Panc1 (cell line): ENCODE measurements around the gene GLI3.

Experiments
- POLR2AphosphoS5 ChIP-seq: IDR thresholded peaks from 2 replicates; pipeline ENCODE4 v1.6.1; 2012; ENCODE audit warnings: mild to moderate bottlenecking, low read depth, low read length, moderate library complexity
- TCF7L2 ChIP-seq: IDR thresholded peaks from 2 replicates; pipeline ENCODE4 v1.6.1; 2011; ENCODE audit warnings: mild to moderate bottlenecking, low read depth, low read length, inconsistent platforms
- TF ChIP-seq, protein P1 (sequence below): fragments of 450-650 bp; IDR thresholded peaks from 2 replicates; pipeline ENCODE4 v1.5.1; 2017; ENCODE audit warnings: mild to moderate bottlenecking
- TF ChIP-seq, protein P2 (sequence below), 2 experiments: IDR thresholded peaks; 2 replicates each; pipeline ENCODE4 v1.6.1; 2011 to 2012; ENCODE audit warnings: low read depth in 2 of 2, control low read depth in 1 of 2, low read length in 1 of 2, mild to moderate bottlenecking in 1 of 2, moderate library complexity in 1 of 2; ENCODE audit not compliant: insufficient read depth in 1 of 2

- TF ChIP-seq, protein P1, sequence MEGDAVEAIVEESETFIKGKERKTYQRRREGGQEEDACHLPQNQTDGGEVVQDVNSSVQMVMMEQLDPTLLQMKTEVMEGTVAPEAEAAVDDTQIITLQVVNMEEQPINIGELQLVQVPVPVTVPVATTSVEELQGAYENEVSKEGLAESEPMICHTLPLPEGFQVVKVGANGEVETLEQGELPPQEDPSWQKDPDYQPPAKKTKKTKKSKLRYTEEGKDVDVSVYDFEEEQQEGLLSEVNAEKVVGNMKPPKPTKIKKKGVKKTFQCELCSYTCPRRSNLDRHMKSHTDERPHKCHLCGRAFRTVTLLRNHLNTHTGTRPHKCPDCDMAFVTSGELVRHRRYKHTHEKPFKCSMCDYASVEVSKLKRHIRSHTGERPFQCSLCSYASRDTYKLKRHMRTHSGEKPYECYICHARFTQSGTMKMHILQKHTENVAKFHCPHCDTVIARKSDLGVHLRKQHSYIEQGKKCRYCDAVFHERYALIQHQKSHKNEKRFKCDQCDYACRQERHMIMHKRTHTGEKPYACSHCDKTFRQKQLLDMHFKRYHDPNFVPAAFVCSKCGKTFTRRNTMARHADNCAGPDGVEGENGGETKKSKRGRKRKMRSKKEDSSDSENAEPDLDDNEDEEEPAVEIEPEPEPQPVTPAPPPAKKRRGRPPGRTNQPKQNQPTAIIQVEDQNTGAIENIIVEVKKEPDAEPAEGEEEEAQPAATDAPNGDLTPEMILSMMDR: no peak
- no peak for TF ChIP-seq POLR2AphosphoS5
- TF ChIP-seq TCF7L2: no peak
- TF ChIP-seq, protein P2, sequence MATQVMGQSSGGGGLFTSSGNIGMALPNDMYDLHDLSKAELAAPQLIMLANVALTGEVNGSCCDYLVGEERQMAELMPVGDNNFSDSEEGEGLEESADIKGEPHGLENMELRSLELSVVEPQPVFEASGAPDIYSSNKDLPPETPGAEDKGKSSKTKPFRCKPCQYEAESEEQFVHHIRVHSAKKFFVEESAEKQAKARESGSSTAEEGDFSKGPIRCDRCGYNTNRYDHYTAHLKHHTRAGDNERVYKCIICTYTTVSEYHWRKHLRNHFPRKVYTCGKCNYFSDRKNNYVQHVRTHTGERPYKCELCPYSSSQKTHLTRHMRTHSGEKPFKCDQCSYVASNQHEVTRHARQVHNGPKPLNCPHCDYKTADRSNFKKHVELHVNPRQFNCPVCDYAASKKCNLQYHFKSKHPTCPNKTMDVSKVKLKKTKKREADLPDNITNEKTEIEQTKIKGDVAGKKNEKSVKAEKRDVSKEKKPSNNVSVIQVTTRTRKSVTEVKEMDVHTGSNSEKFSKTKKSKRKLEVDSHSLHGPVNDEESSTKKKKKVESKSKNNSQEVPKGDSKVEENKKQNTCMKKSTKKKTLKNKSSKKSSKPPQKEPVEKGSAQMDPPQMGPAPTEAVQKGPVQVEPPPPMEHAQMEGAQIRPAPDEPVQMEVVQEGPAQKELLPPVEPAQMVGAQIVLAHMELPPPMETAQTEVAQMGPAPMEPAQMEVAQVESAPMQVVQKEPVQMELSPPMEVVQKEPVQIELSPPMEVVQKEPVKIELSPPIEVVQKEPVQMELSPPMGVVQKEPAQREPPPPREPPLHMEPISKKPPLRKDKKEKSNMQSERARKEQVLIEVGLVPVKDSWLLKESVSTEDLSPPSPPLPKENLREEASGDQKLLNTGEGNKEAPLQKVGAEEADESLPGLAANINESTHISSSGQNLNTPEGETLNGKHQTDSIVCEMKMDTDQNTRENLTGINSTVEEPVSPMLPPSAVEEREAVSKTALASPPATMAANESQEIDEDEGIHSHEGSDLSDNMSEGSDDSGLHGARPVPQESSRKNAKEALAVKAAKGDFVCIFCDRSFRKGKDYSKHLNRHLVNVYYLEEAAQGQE (IDR thresholded peaks at IDR 0.05; ENCODE audit: insufficient read depth in 1 of 2, low read depth in 2 of 2, low read length in 1 of 2): no peak
Observed at GRCh38 chr7:42226354-42226941, 10.6 kb downstream of the GLI3 start.
